HG03097 (cell line): ENCODE data around the gene TOPBP1.
"Not testable (repeated sequence)": the region's sequence is repeated elsewhere in the genome, so short reads cannot be mapped to it uniquely, and the experiment has no call there.

Experiments used
- ATAC-seq: cut with Tn5 transposase; IDR thresholded peaks from one replicate; pipeline ENCODE4 v1.9.1; 2021; ENCODE audit not compliant: unreplicated experiment, low FRiP score

The TOPBP1 gene

GRCh38 chr3:133675631-133676335 is 14.0 kb upstream of the TOPBP1 start:
- no peak for ATAC-seq

GRCh38 chr3:133674290-133674919 is 12.7 kb upstream of the TOPBP1 start:
- no peak for ATAC-seq

- ATAC-seq, result no peak
Observed at GRCh38 chr3:133673746-133674145, 12.0 kb upstream of the TOPBP1 start.

- ATAC-seq, result no peak
Observed at GRCh38 chr3:133672461-133672860, 10.7 kb upstream of the TOPBP1 start.

- ATAC-seq, result no peak
Observed at GRCh38 chr3:133670525-133670995, 8.8 kb upstream of the TOPBP1 start.

- no peak for ATAC-seq
Observed at GRCh38 chr3:133669949-133670524, 8.3 kb upstream of the TOPBP1 start.

- ATAC-seq, result no peak
Observed at GRCh38 chr3:133667118-133667517, 5.4 kb upstream of the TOPBP1 start.

- not testable (repeated sequence) for ATAC-seq
Observed at GRCh38 chr3:133665188-133665587, 3.4 kb upstream of the TOPBP1 start.

GRCh38 chr3:133663569-133664313 is 2.0 kb upstream of the TOPBP1 start:
- peak; percentile 50 for ATAC-seq

- no peak for ATAC-seq
Observed at GRCh38 chr3:133662278-133662651, 524 bp upstream of the TOPBP1 start.

- no peak for ATAC-seq
Observed at GRCh38 chr3:133659806-133660205, 1.9 kb downstream of the TOPBP1 start.

- ATAC-seq, result no peak
Observed at GRCh38 chr3:133655731-133656515, 5.8 kb downstream of the TOPBP1 start.

GRCh38 chr3:133649486-133650068 is 12.2 kb downstream of the TOPBP1 start:
- no peak for ATAC-seq

GRCh38 chr3:133644768-133645167 is 17.0 kb downstream of the TOPBP1 start:
- ATAC-seq, result no peak

GRCh38 chr3:133643611-133644010 is 18.1 kb downstream of the TOPBP1 start:
- ATAC-seq, result no peak

GRCh38 chr3:133641254-133641653 is 20.5 kb downstream of the TOPBP1 start:
- ATAC-seq, result no peak

- ATAC-seq, result no peak
Observed at GRCh38 chr3:133633439-133633838, 28.3 kb downstream of the TOPBP1 start.

GRCh38 chr3:133629146-133629545 is 32.6 kb downstream of the TOPBP1 start:
- no peak for ATAC-seq

GRCh38 chr3:133627789-133628188 is 34.0 kb downstream of the TOPBP1 start:
- no peak for ATAC-seq
